ENCODE data around the gene PRSS57.

The PRSS57 gene

DNA sequence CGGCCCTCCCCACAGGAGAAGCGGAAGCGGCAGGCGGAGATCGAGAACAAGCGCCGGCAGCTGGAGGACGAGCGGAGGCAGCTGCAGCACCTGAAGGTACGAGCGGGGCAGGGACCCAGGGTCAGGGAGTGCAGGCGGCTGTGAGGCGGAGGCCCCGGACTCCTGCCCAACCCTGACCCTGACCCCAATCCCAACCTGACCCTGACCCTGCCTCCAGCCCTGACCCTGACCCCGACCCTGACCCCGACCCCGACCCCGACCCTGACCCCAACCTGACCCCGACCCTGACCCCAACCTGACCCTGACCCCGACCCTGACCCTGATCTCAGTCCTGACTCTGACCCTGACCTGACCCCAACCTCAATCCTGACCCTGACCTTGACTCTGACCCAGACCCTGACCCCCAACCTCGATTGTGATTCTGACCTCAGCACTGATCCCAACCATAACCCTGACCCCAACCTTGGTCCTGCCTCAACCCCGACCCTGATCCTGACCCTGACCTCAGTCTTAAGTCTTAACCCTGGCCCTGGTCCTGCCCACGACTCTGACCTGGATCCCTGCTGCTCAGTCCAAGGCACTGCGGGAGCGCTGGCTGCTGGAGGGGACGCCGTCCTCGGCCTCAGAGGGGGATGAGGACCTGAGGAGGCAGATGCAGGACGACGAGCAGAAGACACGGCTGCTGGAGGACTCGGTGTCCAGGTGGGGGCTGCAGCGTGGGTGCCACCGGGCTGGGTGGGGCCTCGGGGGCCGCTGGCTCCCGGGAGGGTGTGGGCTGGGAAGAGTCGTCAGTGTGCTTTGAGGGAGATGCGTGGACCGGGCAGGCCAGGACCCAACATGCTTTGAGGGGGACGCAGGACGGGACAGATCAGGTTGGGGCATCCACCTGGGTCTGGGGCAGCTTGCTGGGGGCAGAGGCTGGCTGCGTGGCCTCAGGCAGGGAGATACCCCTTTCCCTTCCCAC lies 32.0 kb upstream of the PRSS57 start:
- peaks cover 25 to 99% (median 93%) of the 10 kb centered on the region in 10 experiments for H3K4me1 ChIP-seq
- TF ChIP-seq Cebpa-rat (IDR thresholded peaks at IDR 0.05): no peak
- peak overlapping the region in 10 of 11 experiments; percentile 15 to 92 (median 76); a peak in 19 of 22 replicates for H3K27ac ChIP-seq
- peak overlapping the region; percentile 68 to 96 (median 89) for H3K4me2 ChIP-seq
- H3K9me3 ChIP-seq (replicated peaks in 1 of 11): no peaks in the 10 kb centered on the region
- H3K4me3 ChIP-seq: peak overlapping the region in 6 of 10 experiments; percentile 1 to 38 (median 21); a peak in 3 of 20 replicates
- H3K27me3 ChIP-seq: peaks cover 0 to 14% (median 0%) of the 10 kb centered on the region in 11 experiments; a peak in 3 of 22 replicates
- H3K36me3 ChIP-seq: peaks cover 0 to 33% (median 13%) of the 10 kb centered on the region in 11 experiments; a peak in 15 of 22 replicates
- H3K9ac ChIP-seq: peak overlapping the region; percentile 35 to 77 (median 66); a peak in 19 of 22 replicates
- H4K20me1 ChIP-seq: peaks cover 0 to 42% (median 0%) of the 10 kb centered on the region in 11 experiments; a peak in 7 of 22 replicates

DNA sequence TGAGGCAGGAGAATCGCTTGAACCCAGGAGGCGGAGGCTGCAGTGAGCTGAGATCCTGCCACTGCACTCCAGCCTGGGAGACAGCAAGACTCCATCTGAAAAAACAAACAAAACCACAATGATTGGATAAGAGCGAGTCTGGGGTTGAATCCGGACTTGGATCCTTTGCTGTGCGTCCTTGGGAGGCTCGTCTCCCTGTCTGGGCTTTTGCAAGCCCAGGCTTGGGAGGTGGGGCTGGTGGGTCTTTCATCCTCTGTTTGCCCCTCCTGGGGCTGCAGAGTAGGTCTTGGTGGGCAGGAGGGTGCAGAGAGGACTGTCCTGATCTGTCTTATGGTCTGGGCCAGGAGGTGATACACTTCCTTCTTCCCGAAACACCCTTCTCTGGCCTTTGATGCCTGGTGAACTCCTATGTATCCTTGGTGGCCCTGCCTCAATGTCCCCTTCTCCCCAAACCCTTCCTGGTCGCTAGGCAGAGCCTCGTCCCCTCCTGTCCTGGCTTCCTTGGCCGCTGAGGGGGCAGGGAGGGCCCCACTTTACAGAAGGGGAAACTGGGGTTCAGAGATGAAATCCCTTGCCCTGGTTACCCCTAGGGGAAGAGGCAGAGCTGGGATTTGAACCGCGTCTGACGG lies 30.3 kb upstream of the PRSS57 start:
- Histone ChIP-seq H3K4me3 (no peak overlapping the region), H4K20me1 (peaks cover 0 to 55% (median 0%) of the 10 kb centered on the region in 11 experiments; a peak in 8 of 22 replicates), H3K4me1 (peaks cover 35 to 99% (median 94%) of the 10 kb centered on the region in 10 experiments), H3K9ac (peak overlapping the region in 1 of 11 experiments; percentile 12; a peak in 1 of 22 replicates), H3K27me3 (peaks cover 0 to 19% (median 0%) of the 10 kb centered on the region in 11 experiments; a peak in 3 of 22 replicates), H3K36me3 (peaks cover 0 to 19% (median 6%) of the 10 kb centered on the region in 11 experiments; a peak in 10 of 22 replicates), H3K9me3 (replicated peaks in 1 of 11) (no peaks in the 10 kb centered on the region), H3K4me2 (peak overlapping the region in 6 of 11 experiments; percentile 7 to 99 (median 42); a peak in 11 of 22 replicates), H3K27ac (peak overlapping the region in 6 of 11 experiments; percentile 11 to 59 (median 26); a peak in 7 of 22 replicates)
- TF ChIP-seq Cebpa-rat (IDR thresholded peaks at IDR 0.05): no peak

DNA sequence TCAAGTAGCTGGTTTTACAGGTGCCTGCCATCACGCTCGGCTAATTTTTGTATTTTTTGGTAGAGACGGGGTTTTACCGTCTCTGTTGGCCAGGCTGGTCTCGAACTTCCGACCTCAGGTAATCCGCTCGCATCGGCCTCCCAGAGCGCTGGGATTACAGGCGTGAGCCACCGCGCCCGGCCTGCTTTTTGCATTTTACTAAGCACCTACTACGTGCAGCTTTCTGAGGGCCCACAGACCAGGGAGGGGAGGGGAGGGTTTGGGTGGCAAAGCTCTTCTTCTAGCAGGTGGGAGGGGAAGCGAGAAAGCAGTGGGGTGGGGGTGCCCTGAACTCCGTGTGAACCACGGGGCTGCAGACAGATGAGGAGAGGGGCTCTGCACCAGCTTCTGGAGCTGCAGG lies 28.5 kb upstream of the PRSS57 start:
- H3K36me3 ChIP-seq: peaks cover 0 to 9% (median 6%) of the 10 kb centered on the region in 11 experiments; a peak in 7 of 22 replicates
- H3K4me2 ChIP-seq: peak overlapping the region; percentile 56 to 99 (median 92); a peak in 21 of 22 replicates
- H3K4me3 ChIP-seq: peak overlapping the region in 6 of 10 experiments; percentile 40 to 61 (median 46); a peak in 3 of 20 replicates
- peaks cover 0 to 66% (median 9%) of the 10 kb centered on the region in 11 experiments; a peak in 13 of 22 replicates for H4K20me1 ChIP-seq
- no peak for TF ChIP-seq Cebpa-rat (IDR thresholded peaks at IDR 0.05)
- peaks cover 46 to 95% (median 89%) of the 10 kb centered on the region in 10 experiments for H3K4me1 ChIP-seq
- H3K27me3 ChIP-seq: peaks cover 0 to 24% (median 0%) of the 10 kb centered on the region in 11 experiments; a peak in 3 of 22 replicates
- H3K27ac ChIP-seq: peak overlapping the region in 9 of 11 experiments; percentile 49 to 87 (median 77); a peak in 18 of 22 replicates
- H3K9me3 ChIP-seq (replicated peaks in 1 of 11): no peaks in the 10 kb centered on the region
- H3K9ac ChIP-seq: peak overlapping the region in 9 of 11 experiments; percentile 42 to 76 (median 71); a peak in 16 of 22 replicates

DNA sequence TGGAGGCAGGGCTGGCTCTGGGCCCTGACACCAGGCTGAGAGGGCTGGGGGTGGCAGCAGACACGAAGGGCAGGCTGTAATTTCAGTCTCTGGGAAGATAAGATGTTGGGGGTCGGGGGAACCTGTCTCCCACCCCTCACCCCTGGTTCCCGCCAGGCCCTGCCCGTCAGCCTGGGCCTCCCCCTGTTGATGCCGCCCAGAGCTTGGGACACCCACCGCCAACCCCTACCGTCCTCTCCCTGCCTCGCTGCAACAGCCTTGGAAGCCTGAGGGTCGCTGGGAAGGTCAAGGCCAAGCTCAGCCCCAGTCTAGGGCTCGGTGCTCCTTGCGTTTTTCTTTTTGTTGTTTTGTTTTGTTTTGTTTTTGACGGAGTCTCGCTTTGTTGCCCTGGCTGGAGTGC lies 28.0 kb upstream of the PRSS57 start:
- no peaks in the 10 kb centered on the region for H3K9me3 ChIP-seq (replicated peaks in 1 of 11)
- peaks cover 50 to 95% (median 89%) of the 10 kb centered on the region in 10 experiments for H3K4me1 ChIP-seq
- H3K4me3 ChIP-seq: peak overlapping the region in 8 of 10 experiments; percentile 28 to 61 (median 46); a peak in 12 of 20 replicates
- peaks cover 0 to 24% (median 0%) of the 10 kb centered on the region in 11 experiments; a peak in 3 of 22 replicates for H3K27me3 ChIP-seq
- peak overlapping the region; percentile 56 to 99 (median 92) for H3K4me2 ChIP-seq
- peak overlapping the region in 9 of 11 experiments; percentile 49 to 87 (median 77); a peak in 18 of 22 replicates for H3K27ac ChIP-seq
- peaks cover 0 to 9% (median 6%) of the 10 kb centered on the region in 11 experiments; a peak in 7 of 22 replicates for H3K36me3 ChIP-seq
- no peak for TF ChIP-seq Cebpa-rat (IDR thresholded peaks at IDR 0.05)
- peaks cover 0 to 71% (median 13%) of the 10 kb centered on the region in 11 experiments; a peak in 15 of 22 replicates for H4K20me1 ChIP-seq
- peak overlapping the region in 9 of 11 experiments; percentile 42 to 76 (median 71); a peak in 18 of 22 replicates for H3K9ac ChIP-seq

DNA sequence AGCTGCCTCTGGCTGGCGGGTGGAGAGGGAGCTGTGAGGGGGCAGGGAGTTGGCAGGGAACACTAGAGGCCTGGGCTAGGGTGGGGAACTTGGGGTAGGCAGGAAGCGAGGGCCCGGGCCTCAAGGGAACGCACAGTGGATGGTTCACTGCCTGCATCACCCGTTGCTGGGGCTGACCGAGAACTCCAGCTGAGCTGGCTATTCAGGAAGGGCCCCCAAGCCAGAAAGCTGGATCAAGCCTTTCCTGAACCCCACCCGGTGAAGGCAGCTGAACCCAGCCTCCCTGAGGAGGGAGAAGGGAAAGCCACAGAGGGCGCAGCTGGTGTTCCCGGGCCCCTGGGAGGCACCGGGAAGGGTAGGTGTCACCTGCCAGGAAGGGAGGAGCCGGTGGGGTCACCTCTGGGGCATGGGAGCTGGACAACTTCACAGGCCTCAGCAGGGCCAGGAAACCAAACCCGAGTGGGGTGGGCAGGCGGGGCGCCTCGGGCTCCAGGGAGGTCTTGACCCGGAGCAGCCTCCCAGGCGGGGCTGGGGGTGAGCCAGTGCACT lies 27.4 kb upstream of the PRSS57 start:
- peaks cover 0 to 9% (median 6%) of the 10 kb centered on the region in 11 experiments; a peak in 6 of 22 replicates for H3K36me3 ChIP-seq
- H3K4me3 ChIP-seq: peak overlapping the region in 8 of 10 experiments; percentile 28 to 61 (median 46); a peak in 13 of 20 replicates
- H3K27me3 ChIP-seq: peaks cover 0 to 24% (median 0%) of the 10 kb centered on the region in 11 experiments; a peak in 3 of 22 replicates
- peak overlapping the region; percentile 56 to 99 (median 92) for H3K4me2 ChIP-seq
- peaks cover 0 to 77% (median 17%) of the 10 kb centered on the region in 11 experiments; a peak in 16 of 22 replicates for H4K20me1 ChIP-seq
- no peaks in the 10 kb centered on the region for H3K9me3 ChIP-seq (replicated peaks in 1 of 11)
- peaks cover 49 to 95% (median 89%) of the 10 kb centered on the region in 10 experiments for H3K4me1 ChIP-seq
- no peak for TF ChIP-seq Cebpa-rat (IDR thresholded peaks at IDR 0.05)
- H3K27ac ChIP-seq: peak overlapping the region in 9 of 11 experiments; percentile 49 to 87 (median 77); a peak in 19 of 22 replicates
- peak overlapping the region in 9 of 11 experiments; percentile 42 to 76 (median 71); a peak in 19 of 22 replicates for H3K9ac ChIP-seq

DNA sequence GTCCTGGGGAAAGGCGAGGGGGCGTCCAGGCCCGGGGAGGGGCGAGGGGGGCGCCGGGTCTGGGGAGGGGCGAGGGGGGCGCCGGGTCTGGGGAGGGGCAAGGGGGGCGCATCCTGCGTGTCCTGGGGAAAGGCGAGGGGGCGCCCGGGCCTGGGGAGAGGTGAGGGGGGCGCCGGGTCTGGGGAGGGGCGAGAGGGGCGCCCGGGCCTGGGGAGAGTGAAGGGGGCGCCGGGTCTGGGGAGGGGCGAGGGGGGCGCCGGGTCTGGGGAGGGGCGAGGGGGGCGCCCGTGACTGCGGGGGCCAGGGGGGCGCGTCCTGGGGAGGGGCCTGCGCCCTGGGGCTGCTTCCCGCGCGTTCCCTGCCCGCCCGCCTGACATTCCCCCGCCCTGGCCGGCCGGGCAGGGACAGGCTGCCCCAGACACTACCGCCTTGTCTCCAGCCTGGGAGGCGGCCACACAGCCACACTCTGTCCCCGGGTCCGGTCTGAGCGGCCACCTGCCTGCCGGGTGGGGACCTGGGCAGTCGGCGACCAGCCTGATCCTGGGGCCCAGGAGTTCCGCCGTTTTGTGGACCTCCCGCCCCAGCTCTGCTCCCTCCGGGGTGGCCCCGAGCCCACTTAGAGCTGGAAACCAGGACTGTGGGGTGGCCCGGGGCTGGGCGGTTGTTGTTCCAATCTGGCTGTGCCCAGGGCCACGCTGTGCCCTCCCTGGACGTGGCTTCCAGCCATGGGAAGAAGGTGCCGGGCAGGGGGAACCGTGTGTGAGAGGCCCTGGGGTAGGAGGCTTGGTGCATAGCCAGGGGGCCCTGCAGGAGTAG lies 25.3 kb upstream of the PRSS57 start:
- Histone ChIP-seq H3K27me3 (peaks cover 0 to 24% (median 0%) of the 10 kb centered on the region in 11 experiments; a peak in 3 of 22 replicates), H3K27ac (peak overlapping the region in 8 of 11 experiments; percentile 57 to 82 (median 68); a peak in 16 of 22 replicates), H3K9me3 (replicated peaks in 1 of 11) (peaks cover 2 to 4% (median 2%) of the 10 kb centered on the region in 11 experiments; a peak in 20 of 22 replicates), H3K36me3 (peaks cover 1 to 4% (median 2%) of the 10 kb centered on the region in 11 experiments; a peak in 20 of 22 replicates), H4K20me1 (peaks cover 0 to 88% (median 18%) of the 10 kb centered on the region in 11 experiments; a peak in 17 of 22 replicates), H3K4me1 (peaks cover 44 to 95% (median 89%) of the 10 kb centered on the region in 10 experiments), H3K4me2 (peak overlapping the region; percentile 38 to 97 (median 88)), H3K4me3 (peak overlapping the region in 2 of 10 experiments; percentile 28; a peak in 1 of 20 replicates), H3K9ac (peak overlapping the region in 8 of 11 experiments; percentile 52 to 72 (median 62); a peak in 14 of 22 replicates)
- TF ChIP-seq Cebpa-rat (IDR thresholded peaks at IDR 0.05): no peak
